NCI-H187 treated with DMSO at 0.1 percent for 48 hours (cell line): ENCODE results near the gene USP2.

Experiments used
- DNase-seq: peaks from one replicate; lab custom pipeline; 2025; lab: John Stamatoyannopoulos, UW

Gene USP2

GRCh38 chr11:119377112-119377901, 4.2 kb downstream of the USP2 start:
- no peak for DNase-seq

GRCh38 chr11:119376197-119376847, 5.2 kb downstream of the USP2 start:
- no peak for DNase-seq

DNA sequence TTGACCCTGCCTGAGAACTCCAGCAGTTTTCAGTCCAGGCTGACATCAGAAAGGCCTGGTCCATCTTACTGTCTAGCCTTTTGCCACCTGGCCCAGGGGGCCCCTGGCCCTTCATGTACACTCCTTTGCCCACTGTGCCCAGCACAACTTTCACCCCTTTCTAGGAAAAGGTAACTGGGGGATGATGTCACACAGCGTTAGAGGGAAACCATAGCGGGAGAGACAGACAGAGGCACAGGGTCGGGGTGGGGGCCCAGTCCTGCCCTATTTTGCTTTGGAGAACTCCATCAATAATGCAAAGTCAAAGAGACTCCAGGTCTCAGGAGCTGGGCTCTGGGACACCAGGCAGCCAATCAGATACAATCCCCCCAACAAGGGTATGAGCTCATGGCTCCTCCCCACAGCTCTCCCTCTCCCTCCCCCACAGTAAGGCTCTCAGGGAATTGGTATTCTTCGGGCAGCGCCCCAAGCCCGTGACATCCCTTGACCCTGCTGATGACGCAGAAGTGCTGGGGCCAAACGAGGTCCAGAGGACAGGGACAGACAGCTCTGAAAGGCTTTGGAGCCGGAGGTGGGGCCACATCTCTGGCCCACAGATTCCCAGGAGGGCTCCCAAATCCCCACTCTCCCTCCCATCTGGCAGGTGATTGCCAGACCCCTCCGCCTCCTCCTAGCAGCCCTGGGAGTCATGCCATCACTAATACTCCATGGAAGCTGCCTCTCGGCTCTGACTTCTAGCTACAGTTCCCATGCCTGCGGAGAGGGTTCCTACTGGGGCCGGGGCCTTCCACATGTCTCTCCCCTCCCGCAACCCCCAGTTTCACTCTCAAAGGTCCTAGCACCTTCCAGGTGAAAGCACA, 5.9 kb downstream of the USP2 start:
- no peak for DNase-seq

- DNase-seq = no peak
These were observed 6.7 kb downstream of the USP2 start for GRCh38 chr11:119374632-119375336.

GRCh38 chr11:119373921-119374631, 7.4 kb downstream of the USP2 start:
- peak; percentile 39 for DNase-seq

DNA sequence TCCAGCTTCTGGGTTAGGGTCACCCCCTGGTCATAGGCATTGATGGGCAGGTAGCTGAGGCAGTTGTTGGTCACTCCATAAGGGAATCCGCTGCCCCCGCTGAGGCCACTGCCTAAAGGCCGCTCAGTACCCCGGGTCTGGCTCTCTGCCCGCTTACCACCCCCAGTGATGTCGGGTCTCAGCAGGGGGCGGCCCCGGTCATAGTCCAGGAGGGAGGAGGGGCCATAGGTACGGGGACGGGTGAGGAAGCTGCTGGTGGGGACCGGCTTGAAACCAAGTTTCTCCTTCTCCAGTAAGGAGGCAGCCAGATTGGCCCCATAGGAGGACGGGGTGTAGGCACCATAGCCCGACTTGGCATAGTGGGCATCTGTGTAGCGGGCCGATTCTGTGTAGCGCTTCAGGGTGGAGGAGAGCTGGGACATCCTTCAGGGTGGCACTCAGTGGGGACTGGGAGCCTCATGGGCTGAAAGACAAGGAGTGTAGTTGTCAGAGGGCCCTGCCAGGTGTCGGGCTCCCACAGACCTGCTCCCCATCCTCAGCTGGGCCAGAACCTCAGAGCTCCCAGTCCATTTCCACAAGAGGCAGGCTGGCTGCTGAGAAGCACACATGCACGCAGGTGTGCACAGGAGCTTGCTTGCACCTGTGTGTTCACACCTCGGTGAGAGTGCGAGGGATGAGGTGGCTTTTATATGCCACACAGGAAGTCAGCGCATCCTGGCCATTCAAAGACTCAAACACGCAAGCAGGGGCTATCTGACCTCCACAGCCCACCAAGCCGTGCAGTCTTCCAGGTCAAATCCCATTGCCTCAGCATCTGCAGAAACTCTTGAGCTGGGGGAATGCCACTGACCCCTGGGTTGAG, 8.2 kb downstream of the USP2 start:
- no peak for DNase-seq

GRCh38 chr11:119372260-119373058, 9.0 kb downstream of the USP2 start:
- no peak for DNase-seq

DNA sequence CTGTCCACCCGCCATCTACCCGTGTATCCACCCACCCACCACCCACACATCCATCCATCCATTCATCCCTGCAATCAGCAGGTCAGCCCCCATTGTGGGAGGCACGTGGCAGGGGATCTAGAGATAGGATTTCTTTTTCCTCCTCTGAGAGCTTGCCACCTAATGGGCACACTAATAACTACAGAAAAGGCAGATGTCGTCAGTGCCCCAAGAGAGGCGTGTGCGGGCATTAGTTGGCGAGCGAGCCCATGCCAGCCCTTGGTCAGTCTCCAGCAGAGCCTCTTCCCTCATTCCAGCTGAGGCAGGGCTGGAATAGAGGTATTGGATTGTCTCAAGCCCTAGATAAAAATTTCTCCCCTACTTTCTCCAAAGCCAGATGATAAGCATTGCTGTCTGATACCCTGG, 9.7 kb downstream of the USP2 start:
- DNase-seq = no peak

- DNase-seq = no peak
These were observed 10.4 kb downstream of the USP2 start for GRCh38 chr11:119371067-119371601.

DNA sequence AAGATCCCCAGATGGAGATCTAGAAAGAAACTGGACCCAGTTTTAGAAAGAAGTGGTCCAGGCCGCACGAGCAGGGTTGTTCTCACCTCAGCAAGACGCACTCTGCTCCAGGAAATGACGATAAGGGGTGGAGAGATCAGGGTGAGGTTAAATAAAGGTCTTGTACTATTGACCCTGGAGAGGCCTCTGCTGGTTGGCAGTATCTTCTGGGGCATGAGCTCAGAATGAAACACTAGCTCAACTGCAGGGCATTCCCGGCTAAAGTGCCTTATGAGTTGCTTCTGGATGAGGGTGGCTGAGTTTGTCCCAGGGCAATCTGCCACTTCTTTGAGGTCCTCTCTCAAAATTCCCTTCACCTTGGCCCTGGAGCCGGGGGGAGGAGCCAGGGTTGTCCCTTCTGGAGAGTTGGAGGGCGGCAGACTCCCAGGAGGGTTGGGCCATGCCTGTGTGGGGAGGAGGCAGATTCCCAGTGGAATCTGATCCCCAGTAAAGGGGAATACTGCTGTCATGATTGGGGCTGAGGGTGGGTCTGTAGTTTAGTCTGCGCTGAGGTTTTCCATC, 10.9 kb downstream of the USP2 start:
- DNase-seq = no peak

DNA sequence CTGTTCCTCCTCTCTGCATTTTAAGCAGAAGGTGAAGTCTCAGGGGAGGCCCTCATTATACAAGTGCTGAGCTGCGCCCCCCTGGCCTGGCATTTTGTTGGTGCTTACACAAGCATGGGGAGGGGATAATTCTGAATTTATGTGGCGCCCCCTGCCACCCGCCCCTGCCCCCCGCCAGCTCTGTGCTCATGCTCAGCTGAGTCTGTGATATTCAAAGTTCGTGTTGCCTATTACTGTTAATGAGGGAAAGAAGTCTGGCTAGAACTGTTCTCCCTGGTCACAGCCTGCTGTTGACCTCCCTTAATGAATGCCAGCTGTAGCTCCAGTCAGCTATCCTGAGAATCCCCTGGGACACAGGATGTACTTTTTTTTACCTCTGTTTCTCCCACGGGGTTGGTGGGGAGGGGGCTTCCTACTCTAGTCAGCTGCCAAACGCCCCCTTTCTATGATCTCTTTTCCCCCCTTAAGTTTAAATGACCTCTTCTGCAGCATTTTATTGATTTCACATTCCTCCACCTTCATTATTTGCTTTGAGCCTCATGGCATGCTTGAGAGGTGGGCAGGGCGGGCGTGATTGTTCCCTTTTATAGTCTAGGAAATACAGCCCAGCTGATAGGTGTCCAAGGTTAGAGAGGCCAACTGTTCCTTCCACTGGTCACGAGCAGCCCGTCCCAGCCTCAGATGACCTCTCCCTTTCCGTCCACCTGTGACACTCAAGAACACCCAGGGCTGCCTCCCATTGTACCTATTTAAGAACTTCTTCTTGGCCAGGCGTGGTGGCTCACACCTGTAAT, 12.2 kb downstream of the USP2 start:
- DNase-seq = no peak

- no peak for DNase-seq
These were observed 13.1 kb downstream of the USP2 start for GRCh38 chr11:119368121-119369034.

DNA sequence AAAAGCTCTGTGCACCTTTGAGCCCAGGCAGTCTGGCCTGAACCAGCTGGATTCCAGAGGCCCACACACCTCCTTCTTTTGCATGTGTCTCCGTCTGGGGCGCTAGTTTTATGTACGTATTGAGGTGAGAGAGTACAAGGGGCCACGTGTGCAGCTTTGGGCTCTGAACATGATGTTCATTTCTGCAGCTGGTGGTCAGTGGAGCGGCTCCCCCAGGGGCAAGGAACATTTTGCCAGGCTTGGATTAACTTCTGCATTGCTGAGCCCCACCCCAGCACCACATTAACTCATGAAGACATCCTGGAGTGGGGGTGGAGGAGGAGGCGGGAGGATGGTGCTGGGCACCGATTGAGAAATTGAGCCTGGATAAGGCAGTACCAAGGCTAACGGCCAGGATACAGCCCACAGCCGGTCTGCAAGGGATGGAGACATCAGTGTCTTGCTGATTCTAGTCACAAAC, 13.8 kb downstream of the USP2 start:
- DNase-seq = no peak

- DNase-seq = no peak
These were observed 14.5 kb downstream of the USP2 start for GRCh38 chr11:119366690-119367620.

- no peak for DNase-seq
These were observed 16.4 kb downstream of the USP2 start for GRCh38 chr11:119365071-119365591.
